ENCODE results near the gene LTV1. TPM values are rescaled to one million over a fixed set of nuclear protein-coding genes. Genes with fewer than 3 reads are reported as not detected.
A peak's percentile ranks its signal among the peaks of the same experiment; 100 is the strongest.
"Not testable (repeated sequence)": the region's sequence is repeated elsewhere in the genome, so short reads cannot be mapped to it uniquely, and the experiment has no call there.

Gene LTV1
- total RNA-seq, 3 donors from 2014 or later, result 91.5 to 98.9 (median 96.2) TPM

DNA sequence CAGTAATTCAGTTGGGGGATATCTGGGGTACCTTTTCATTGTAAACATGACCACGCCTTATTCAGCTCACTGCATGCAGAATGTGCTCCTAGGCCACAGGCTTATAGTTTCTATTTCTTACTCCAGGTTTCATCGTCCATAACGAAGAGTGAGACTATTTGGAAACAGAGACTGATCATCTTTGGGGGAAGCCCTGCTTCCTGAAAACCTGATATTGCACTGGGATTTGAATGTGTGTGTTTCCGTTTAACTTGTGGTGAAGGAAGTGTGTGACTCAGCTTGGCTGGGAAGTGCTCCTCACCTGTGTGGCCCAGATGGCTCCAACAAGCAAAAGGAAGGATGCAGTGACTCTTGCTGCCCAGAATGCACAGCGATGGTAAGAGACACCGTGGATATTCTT is 19.6 kb upstream of the LTV1 start:
- H3K9me3 Mint-ChIP-seq, result no peaks in the 10 kb centered on the region
- H3K4me1 Mint-ChIP-seq (ENCODE audit: low read depth), result no peaks in the 10 kb centered on the region

DNA sequence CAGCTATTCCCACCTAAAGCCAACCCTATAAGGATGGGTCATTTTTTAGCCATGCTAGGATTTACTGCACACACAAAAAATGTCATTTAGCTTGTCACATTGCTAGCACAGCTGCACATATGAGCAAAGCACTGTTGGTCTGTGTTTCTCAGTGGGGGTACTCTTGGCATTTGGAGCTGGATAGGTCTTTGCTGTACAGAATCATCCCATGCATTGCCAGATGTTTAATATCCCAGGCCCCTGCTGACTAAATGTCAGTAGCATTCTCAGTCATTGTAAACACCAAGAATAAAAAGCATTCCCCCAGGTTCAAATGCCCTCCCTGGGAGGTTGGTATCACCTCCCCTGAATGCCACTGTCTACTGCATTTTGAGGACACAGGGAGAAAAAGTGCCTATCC is 14.6 kb upstream of the LTV1 start:
- Mint-ChIP-seq H3K9me3 (no peaks in the 10 kb centered on the region), H3K36me3 (ENCODE audit: insufficient read depth) (peaks cover 5% of the 10 kb centered on the region), H3K4me3 (no peak overlapping the region), H3K27me3 (ENCODE audit: low read depth) (no peaks in the 10 kb centered on the region), H3K4me1 (ENCODE audit: low read depth) (no peaks in the 10 kb centered on the region)
- ATAC-seq, result no peak
- DNase-seq, result no peak

More for the DNA sequence above, 19.6 kb upstream of the LTV1 start:
- no peak overlapping the region for H3K4me3 Mint-ChIP-seq
- H3K27me3 Mint-ChIP-seq (ENCODE audit: low read depth), result no peaks in the 10 kb centered on the region
- H3K36me3 Mint-ChIP-seq (ENCODE audit: insufficient read depth), result peaks cover 7% of the 10 kb centered on the region
- DNase-seq, result no peak
- ATAC-seq, result no peak

DNA sequence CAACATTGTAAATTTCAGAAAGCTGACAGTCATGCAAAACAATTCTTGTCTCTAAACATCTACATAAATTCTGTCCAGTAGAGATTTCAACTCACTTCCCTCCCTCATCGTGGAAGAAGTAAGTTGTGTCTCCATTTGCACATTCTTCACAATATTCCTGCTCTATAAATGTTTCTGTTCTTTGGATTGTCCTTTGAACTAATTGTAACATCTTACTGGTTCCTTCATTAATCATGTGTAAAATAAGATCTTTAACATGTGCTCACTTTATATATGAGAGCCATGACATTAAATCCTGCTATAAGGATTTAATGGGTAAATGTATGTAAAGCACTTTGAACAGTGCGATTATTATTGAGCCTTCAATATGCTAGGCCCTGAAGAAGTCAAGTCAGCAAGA is 7.0 kb upstream of the LTV1 start:
- ATAC-seq, result no peak
- Mint-ChIP-seq H3K27me3 (ENCODE audit: low read depth) (no peaks in the 10 kb centered on the region), H3K36me3 (ENCODE audit: insufficient read depth) (no peaks in the 10 kb centered on the region), H3K4me1 (ENCODE audit: low read depth) (no peaks in the 10 kb centered on the region), H3K4me3 (no peak overlapping the region), H3K9me3 (no peaks in the 10 kb centered on the region)
- DNase-seq, result no peak

DNA sequence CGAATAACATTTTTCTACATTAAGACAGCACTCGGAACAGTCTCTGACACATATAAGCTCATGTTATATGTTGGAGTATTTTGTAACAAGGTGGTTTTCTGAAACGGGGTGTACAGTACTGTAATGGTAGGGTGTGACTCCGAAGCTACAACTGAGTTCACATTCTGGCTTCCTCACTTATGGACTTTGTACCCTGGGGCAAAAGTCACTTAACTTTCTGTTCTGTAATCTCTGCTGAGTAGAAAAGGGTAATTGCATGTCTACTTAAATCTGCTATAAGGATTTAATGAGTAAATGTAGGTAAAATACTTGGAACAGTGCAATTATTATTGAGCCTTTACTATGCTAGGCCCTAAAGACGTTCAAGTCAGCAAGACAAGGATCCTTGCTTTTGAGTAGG is 4.7 kb upstream of the LTV1 start:
- H3K9me3 Mint-ChIP-seq, result no peaks in the 10 kb centered on the region
- ATAC-seq, result no peak
- no peak overlapping the region for H3K4me3 Mint-ChIP-seq
- peaks cover 5% of the 10 kb centered on the region for H3K4me1 Mint-ChIP-seq (ENCODE audit: low read depth)
- DNase-seq, result no peak
- no peaks in the 10 kb centered on the region for H3K27me3 Mint-ChIP-seq (ENCODE audit: low read depth)
- no peaks in the 10 kb centered on the region for H3K36me3 Mint-ChIP-seq (ENCODE audit: insufficient read depth)

DNA sequence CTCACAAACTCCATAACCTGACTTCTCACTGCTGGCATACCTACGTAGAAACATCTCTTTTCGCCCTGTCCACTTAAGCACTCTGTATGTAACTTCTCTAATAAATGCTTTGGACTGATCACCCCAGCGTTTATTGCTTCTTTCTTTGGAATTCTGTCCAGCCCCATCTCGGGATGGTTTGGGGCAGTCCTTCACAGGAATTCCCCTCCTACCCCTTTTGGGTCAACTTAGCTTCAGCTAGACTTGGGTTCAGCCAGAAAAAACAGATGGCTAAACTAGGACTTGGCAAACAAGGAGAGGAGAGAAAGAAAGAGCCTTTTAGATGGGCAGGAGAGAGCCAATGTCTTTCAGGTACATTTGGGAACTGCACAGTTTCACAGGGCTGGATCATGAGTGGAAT is 3.9 kb upstream of the LTV1 start:
- Mint-ChIP-seq H3K4me3 (no peak overlapping the region), H3K36me3 (ENCODE audit: insufficient read depth) (peaks cover 5% of the 10 kb centered on the region), H3K4me1 (ENCODE audit: low read depth) (peaks cover 12% of the 10 kb centered on the region), H3K27me3 (ENCODE audit: low read depth) (no peaks in the 10 kb centered on the region), H3K9me3 (no peaks in the 10 kb centered on the region)
- no peak for DNase-seq
- ATAC-seq, result no peak

DNA sequence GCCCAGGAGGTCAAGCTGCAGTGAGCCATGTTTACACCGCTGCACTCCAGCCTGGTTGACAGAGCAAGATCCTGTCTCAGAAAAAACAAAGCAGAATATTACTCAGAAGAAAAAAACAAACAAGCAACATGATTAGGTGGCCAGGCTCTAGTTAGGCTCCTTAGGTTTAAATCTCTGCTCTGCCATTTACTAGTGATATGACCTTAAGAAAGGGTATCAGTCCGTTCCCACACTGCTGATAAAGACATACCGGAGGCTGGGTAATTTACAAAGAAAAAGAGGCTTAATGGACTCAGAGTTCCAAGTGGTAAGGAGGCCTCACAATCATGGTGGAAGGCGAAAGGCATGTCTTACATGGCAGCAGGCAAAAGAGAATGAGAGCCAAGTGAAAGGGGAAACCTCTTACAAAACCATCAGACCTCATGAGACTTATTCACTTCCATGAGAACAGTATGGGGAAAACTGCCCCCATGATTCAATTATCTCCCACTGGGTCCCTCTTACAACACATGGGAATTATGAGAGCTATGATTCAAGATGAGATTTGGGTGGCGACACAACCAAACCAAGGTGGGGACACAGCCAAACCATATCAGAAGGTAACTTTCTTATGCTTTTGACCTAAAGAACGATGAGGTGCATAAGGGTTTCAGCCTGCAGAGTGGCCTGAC is 2.4 kb upstream of the LTV1 start:
- Mint-ChIP-seq H3K9me3 (no peaks in the 10 kb centered on the region), H3K27me3 (ENCODE audit: low read depth) (no peaks in the 10 kb centered on the region), H3K4me1 (ENCODE audit: low read depth) (peaks cover 21% of the 10 kb centered on the region), H3K4me3 (no peak overlapping the region), H3K36me3 (ENCODE audit: insufficient read depth) (peaks cover 9% of the 10 kb centered on the region)
- DNase-seq (no peak), ATAC-seq (no peak)

DNA sequence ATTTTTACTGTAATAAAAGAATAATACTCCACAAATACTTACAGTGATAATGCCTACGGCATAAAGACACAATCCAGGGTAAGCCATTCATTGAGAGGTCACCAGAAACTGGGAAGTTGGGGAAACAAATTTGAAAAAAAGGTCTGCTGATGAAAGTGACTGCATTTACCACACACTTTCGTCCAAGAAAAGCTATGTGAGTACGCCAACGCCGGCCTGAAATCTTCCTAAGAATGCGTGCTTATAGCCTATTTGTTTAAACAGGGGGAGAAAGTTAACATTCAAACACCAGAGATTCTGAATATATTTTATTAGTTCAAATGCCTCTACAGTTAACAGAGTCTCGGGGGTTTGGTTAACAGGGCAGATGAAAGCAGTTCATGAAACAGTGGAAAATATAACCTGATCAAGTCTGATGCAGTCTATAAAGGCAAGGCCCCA is 657 bp upstream of the LTV1 start:
- DNase-seq, result no peak
- Mint-ChIP-seq H3K9me3 (no peaks in the 10 kb centered on the region), H3K4me3 (peak overlapping the region; percentile 97), H3K27me3 (ENCODE audit: low read depth) (no peaks in the 10 kb centered on the region), H3K4me1 (ENCODE audit: low read depth) (peaks cover 25% of the 10 kb centered on the region), H3K36me3 (ENCODE audit: insufficient read depth) (peaks cover 18% of the 10 kb centered on the region)
- ATAC-seq, result peak; percentile 51 to 52

DNA sequence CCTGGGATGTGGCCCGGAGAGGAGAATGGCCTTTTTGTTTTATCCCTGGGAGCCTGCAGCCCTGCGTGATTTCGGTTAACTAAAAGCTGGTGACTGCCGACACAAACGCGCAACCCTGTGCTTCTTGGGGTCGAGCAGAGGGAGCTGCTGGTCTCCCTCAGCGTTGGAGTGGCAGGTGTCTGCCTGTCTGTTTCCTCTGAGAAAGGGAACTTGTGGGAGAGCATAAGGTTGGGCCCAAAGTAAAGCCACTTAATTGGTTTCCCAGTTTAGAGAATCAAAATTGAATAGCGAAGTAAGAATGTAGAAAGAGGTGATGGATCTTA is 500 bp downstream of the LTV1 start:
- ATAC-seq (peak; percentile 13 to 21), DNase-seq (no peak)
- no peaks in the 10 kb centered on the region for H3K27me3 Mint-ChIP-seq (ENCODE audit: low read depth)
- H3K4me1 Mint-ChIP-seq (ENCODE audit: low read depth), result peaks cover 28% of the 10 kb centered on the region
- H3K4me3 Mint-ChIP-seq, result peak overlapping the region; percentile 97
- H3K9me3 Mint-ChIP-seq, result no peaks in the 10 kb centered on the region
- H3K36me3 Mint-ChIP-seq (ENCODE audit: insufficient read depth), result peaks cover 28% of the 10 kb centered on the region

DNA sequence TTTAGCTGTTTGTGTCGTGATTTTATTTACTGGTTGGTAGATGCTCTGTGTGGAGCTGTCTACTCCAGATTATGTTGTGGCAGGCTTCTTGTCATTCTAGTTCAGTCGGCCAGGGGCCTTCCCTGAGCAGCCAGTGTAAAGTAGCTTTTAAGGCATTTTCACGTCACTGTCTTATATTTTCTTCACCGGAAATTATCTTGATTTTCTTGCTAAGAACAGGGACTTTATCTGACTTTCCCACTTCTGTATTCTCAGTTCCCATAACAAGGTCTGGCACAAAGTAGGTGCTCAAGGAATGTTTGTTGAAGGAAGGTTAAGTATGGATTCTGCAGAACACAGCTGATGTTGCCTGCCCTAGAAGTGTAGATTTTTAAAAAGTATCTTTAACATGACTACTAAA is 868 bp downstream of the LTV1 start:
- ATAC-seq (no peak), DNase-seq (no peak)
- Mint-ChIP-seq H3K27me3 (ENCODE audit: low read depth) (no peaks in the 10 kb centered on the region), H3K9me3 (no peaks in the 10 kb centered on the region), H3K36me3 (ENCODE audit: insufficient read depth) (peaks cover 31% of the 10 kb centered on the region), H3K4me3 (peak overlapping the region; percentile 97), H3K4me1 (ENCODE audit: low read depth) (peaks cover 28% of the 10 kb centered on the region)

DNA sequence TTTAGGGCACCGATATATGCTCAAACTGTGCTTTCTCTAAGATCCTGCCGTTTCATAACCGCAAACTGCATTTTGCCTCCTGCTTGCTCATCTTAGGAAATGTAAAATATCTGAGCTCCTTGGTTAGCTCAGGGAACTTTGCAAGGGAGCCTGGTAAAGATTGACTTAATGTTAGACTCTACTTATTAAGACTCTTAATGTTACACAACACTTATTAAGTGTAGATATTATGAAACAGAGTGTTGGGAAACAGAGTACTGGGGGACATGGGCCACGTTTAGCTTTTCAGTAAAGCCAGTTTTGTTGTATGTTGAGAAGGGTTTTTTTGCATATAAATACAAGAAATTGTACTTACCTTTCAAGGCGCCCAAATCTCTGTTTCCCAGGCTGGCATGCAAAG is 1.9 kb downstream of the LTV1 start:
- Mint-ChIP-seq H3K9me3 (no peaks in the 10 kb centered on the region), H3K4me1 (ENCODE audit: low read depth) (peaks cover 30% of the 10 kb centered on the region), H3K27me3 (ENCODE audit: low read depth) (no peaks in the 10 kb centered on the region)

DNA sequence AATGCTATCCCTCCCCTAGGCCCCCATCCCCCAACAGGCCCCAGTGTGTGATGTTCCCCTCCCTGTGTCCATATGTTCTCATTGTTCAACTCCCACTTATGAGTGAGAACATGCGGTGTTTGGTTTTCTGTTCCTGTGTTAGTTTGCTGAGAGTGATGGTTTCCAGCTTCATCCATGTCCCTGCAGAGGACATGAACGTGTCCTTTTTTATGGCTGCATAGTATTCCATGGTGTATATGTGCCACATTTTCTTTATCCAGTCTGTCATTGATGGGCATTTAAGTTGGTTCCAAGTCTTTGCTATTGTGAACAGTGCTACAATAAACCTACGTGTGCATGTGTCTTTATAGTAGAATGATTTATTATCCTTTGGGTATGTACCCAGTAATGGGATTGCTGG is 8.6 kb downstream of the LTV1 start:
- not testable (repeated sequence) for H3K27me3 Mint-ChIP-seq (ENCODE audit: low read depth); DNase-seq; H3K4me3 Mint-ChIP-seq; ATAC-seq
- Mint-ChIP-seq H3K36me3 (ENCODE audit: insufficient read depth) (peaks cover 90% of the 10 kb centered on the region), H3K4me1 (ENCODE audit: low read depth) (peaks cover 34% of the 10 kb centered on the region), H3K9me3 (peaks cover 11% of the 10 kb centered on the region)

More for the DNA sequence above, 1.9 kb downstream of the LTV1 start:
- Mint-ChIP-seq H3K36me3 (ENCODE audit: insufficient read depth) (peaks cover 41% of the 10 kb centered on the region), H3K4me3 (peak overlapping the region; percentile 97)
- no peak for ATAC-seq
- DNase-seq, result no peak

DNA sequence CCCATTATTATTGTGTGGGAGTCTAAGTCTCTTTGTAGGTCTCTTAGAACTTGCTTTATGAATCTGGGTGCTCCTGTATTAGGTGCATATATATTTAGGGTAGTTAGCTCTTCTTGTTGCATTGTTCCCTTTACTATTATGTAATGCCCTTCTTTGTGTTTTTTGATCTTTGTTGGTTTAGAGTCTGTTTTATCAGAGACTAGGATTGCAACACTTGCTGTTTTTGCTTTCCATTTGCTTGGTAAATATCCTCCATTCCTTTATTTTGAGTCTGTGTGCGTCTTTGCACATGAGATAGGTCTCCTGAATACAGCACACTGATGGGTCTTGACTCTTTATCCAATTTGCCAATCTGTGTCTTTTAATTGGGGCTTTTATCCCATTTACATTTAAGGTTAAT is 11.9 kb downstream of the LTV1 start:
- H3K4me1 Mint-ChIP-seq (ENCODE audit: low read depth), result peaks cover 32% of the 10 kb centered on the region
- H3K4me3 Mint-ChIP-seq; ATAC-seq; DNase-seq; H3K27me3 Mint-ChIP-seq (ENCODE audit: low read depth): not testable (repeated sequence)
- peaks cover 11% of the 10 kb centered on the region for H3K9me3 Mint-ChIP-seq
- H3K36me3 Mint-ChIP-seq (ENCODE audit: insufficient read depth), result peaks cover 92% of the 10 kb centered on the region

DNA sequence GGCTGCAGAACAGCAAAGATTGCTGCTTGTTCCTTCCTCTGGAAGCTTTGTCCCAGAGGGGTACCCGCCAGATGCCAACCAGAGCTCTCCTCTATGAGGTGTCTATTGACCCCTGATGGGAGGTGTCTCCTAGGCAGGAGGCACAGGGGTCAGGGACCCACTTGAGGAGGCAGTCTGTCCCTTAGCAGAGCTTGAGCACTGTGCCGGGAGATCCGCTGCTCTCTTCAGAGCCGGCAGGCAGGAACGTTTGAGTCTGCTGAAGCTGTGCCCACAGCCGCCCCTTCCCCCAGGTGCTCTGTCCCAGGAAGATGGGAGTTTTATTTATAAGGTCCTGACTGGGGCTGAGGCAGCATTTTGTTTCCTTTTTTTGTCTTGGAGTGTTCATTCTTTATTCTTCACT is 13.6 kb downstream of the LTV1 start:
- not testable (repeated sequence) for H3K27me3 Mint-ChIP-seq (ENCODE audit: low read depth); DNase-seq; H3K4me3 Mint-ChIP-seq; ATAC-seq
- H3K9me3 Mint-ChIP-seq, result peaks cover 11% of the 10 kb centered on the region
- peaks cover 31% of the 10 kb centered on the region for H3K4me1 Mint-ChIP-seq (ENCODE audit: low read depth)
- peaks cover 86% of the 10 kb centered on the region for H3K36me3 Mint-ChIP-seq (ENCODE audit: insufficient read depth)

DNA sequence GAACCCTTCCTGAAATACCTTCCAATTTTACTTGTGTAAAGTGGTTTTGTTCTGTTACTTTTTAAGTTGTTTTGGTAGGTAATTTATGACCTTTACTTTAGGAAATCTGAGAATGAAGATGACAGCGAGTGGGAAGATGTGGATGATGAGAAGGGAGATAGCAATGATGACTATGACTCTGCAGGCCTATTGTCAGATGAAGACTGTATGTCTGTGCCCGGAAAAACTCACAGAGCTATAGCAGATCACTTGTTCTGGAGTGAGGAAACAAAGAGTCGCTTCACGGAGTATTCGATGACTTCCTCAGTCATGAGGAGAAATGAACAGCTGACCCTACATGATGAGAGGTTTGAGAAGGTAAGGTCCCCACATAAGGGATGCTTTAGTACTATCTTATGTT is 14.5 kb downstream of the LTV1 start:
- Mint-ChIP-seq H3K9me3 (peaks cover 11% of the 10 kb centered on the region), H3K4me1 (ENCODE audit: low read depth) (peaks cover 26% of the 10 kb centered on the region), H3K36me3 (ENCODE audit: insufficient read depth) (peaks cover 80% of the 10 kb centered on the region), H3K4me3 (no peak overlapping the region), H3K27me3 (ENCODE audit: low read depth) (no peaks in the 10 kb centered on the region)
- DNase-seq (no peak), ATAC-seq (peak in 1 of 2 donors; percentile 51)

DNA sequence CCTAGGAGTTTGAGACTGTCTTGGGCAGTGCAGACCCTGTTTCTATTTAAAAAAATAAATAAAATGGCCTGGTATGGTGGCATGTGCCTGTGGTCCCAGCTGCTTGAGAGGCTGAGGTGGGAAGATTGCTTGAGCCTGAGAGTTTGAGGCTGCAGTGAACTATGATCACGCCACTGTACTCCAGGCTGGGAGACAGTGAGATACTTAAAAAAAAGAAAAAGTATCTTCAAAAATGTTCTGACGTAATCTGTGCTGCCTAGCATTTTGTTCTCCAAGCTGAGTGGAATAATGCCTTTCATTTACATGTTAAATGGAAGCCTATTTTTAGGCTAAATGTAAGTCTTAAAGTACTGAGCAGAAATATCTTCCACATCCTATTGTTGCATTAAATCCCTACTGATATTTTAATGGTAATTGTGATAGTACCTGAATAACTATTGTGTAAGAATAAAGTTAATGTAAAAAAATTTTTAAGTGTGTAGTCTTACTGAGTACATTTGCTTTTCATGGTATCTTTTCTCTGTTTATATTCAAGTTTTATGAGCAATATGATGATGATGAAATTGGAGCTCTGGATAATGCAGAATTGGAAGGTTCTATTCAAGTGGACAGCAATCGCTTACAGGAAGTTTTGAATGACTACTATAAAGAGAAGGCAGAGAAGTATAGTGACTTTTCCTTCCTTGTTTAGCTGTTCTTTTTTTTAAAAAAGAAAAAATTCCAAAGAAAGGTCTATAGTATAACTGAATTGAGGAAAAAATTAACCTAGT is 16.9 kb downstream of the LTV1 start:
- ATAC-seq (no peak), DNase-seq (no peak)
- Mint-ChIP-seq H3K27me3 (ENCODE audit: low read depth) (no peaks in the 10 kb centered on the region), H3K36me3 (ENCODE audit: insufficient read depth) (peaks cover 73% of the 10 kb centered on the region), H3K9me3 (peaks cover 8% of the 10 kb centered on the region), H3K4me1 (ENCODE audit: low read depth) (peaks cover 4% of the 10 kb centered on the region), H3K4me3 (no peak overlapping the region)
